GM12891 (cell line): Measurements from ENCODE around the gene MFSD2B.

Experiments
- DNase-seq: peaks from one replicate; pipeline ENCODE4 v3.0.0; 2011; ENCODE audit warnings: low spot score; ENCODE audit not compliant: insufficient read length
- FAIRE-seq: peaks from 2 replicates; lab custom pipeline; 2011; peaks lifted over from hg19 to GRCh38; lab: Jason Lieb, UNC
- PAX5 ChIP-seq: IDR thresholded peaks from 2 replicates; pipeline ENCODE4 v1.6.1; 2011; ENCODE audit warnings: low read length, moderate library complexity, mild to moderate bottlenecking; ENCODE audit not compliant: insufficient read depth, severe bottlenecking
- POLR2A ChIP-seq: IDR thresholded peaks from 2 replicates; pipeline ENCODE4 v1.6.1; 2011; ENCODE audit warnings: low read depth, low read length, control low read depth
- POLR2AphosphoS5 ChIP-seq: IDR thresholded peaks from 2 replicates; pipeline ENCODE4 v1.6.1; 2011; ENCODE audit warnings: low read depth, low read length, control low read depth
- POU2F2 ChIP-seq: IDR thresholded peaks from 2 replicates; pipeline ENCODE4 v1.6.1; 2011; ENCODE audit warnings: low read depth, mild to moderate bottlenecking, control low read depth, low read length, moderate library complexity
- SPI1 ChIP-seq: IDR thresholded peaks from 2 replicates; pipeline ENCODE4 v1.6.1; 2011; ENCODE audit warnings: low read depth, low read length, control low read depth
- TAF1 ChIP-seq: IDR thresholded peaks from 2 replicates; pipeline ENCODE4 v1.6.1; 2011; ENCODE audit warnings: low read depth, low read length, control low read depth

MFSD2B gene

DNA sequence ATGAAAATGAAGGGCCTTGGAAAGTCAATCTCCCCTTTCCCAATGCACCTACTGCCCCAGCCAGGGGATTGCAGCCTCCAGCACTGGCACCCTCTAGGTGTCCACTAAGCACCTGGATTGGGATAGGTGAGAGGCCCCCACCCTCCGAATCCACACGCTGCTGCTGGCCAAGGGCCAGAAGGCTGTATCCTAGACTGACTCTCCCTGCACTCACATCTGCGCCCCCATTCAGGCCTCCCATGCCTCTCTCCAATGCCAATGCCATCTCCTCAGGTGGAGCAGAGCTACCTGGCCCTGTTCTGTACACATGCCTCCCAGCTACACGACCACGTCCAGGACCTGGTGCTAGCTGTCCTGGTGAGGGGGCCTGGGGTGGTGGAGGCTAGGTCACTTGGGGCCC, 9.8 kb downstream of the MFSD2B start:
- TF ChIP-seq SPI1, result no peak
- TF ChIP-seq POLR2A, result no peak
- TF ChIP-seq TAF1, result no peak
- no peak for TF ChIP-seq POU2F2
- no peak for TF ChIP-seq PAX5
- no peak for TF ChIP-seq POLR2AphosphoS5
- DNase-seq, result no peak
- FAIRE-seq, result no peak

DNA sequence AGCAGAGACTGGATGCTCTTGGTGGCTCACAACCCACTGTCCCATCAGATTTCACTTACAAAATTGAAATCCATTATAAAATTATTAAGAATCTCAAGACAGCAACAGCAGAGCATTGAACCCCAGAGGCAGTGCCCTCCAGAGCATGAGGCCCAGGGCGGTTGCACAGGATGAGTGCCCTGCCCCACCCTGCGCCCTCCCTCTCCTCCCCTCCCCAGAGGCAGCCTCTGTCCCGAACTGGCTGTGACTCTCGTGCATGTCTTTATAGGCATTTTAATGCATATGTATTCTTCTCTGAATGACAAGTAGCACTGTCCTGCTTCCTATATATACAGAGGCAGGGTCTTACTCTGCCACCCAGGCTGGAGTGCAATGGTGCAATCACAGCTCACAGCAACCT, 10.4 kb downstream of the MFSD2B start:
- FAIRE-seq, result no peak

DNA sequence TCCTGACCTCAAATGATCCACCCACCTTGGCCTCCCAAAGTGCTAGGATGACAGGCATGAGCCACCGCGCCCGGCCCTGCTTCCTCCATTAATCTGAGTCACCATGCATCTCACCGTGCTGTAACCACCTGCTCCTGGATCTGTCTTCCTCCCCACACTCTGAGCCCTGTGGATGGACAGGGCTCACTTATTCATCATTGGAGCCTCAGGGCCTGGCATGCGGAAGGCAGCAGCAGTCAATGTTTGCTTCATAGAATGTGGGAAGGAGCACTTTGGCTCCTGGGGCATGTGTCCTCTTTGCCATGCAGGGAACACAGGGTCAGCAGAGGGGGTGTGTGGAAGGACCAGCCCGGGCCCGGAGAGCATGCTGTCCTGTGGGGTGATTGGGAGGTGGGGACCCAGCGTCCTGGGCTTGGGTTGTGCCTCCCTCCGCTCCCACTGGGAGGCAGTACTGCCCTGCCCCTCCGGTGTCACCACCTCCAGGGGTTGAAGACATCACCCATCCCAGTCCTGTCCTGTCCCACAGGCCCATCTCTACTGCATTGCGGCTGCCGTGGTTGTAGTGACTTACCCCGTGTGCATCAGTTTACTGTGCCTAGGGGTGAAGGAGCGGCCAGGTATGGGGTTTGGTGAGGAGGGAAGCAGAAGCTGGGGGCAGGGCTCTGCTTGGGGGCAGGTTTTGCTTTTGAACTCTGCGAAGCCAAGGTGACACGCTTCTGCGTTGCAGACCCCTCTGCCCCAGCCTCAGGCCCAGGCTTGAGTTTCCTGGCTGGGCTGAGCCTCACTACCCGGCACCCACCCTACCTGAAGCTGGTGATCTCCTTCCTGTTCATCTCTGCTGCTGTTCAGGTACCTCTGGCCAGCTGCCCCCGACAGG, 11.5 kb downstream of the MFSD2B start:
- FAIRE-seq (no peak), DNase-seq (peak; percentile 62)
- TF ChIP-seq POLR2AphosphoS5, result no peak
- TF ChIP-seq PAX5, result no peak
- no peak for TF ChIP-seq TAF1
- no peak for TF ChIP-seq POLR2A
- TF ChIP-seq SPI1, result no peak

More for the DNA sequence above, 10.4 kb downstream of the MFSD2B start:
- TF ChIP-seq PAX5 (no peak), TAF1 (no peak), POLR2A (no peak), POU2F2 (no peak), SPI1 (no peak), POLR2AphosphoS5 (no peak)
- no peak for DNase-seq

DNA sequence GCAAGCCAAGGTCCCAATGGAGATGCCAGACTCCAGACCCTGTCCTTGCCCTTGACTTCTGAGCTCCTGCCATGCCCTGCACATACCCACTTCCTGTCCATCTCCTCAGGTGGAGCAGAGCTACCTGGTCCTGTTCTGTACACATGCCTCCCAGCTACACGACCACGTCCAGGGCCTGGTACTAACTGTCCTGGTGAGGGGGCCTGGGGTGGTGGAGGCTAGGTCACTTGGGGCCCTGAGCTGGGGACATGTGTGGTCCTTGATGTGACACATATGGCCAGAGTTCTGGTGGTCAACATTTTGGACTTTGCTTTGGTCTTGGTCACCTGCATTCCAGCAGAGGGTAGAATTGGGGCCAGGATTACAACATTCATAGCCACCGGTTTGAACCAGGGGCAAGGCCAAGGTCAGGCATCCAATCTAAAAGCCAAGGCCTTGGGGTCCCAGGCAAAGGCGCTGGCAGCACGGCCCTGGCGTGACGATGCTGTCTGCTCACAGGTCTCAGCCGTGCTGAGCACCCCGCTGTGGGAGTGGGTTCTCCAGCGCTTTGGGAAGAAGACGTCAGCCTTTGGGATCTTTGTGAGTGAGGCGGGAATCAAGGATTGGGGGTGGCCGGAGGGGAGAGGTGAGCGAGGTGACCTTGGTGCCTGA, 12.6 kb downstream of the MFSD2B start:
- no peak for FAIRE-seq
- TF ChIP-seq POLR2A (no peak), TAF1 (no peak)
- no peak for DNase-seq

DNA sequence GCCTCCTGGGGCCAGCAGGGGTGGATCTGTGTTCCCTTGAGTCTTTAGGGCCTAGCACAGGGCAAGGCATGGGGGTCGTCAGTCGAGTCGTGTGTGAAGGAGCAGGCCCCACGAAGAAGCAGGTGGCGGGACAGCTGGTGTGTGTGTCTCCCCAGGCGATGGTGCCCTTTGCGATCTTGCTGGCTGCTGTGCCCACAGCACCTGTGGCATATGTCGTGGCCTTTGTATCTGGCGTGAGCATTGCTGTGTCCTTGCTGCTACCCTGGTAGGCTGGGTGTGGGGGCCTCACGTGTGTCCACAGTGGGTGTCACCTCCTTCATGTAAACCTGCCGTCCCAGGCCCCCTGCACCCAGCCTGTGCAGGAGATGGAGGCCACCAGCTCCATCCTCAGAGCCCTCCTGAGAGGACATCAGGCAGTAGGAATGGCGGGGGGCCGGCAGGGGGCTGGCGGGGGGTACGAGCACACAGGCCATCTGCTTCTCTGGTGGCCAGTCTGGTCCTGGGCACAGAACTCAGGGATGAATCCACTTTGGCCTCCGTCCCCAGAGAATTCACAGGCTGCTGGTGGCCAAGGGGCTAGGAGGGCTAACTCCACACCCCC, 13.2 kb downstream of the MFSD2B start:
- FAIRE-seq (no peak), DNase-seq (no peak)
- no peak for TF ChIP-seq PAX5

DNA sequence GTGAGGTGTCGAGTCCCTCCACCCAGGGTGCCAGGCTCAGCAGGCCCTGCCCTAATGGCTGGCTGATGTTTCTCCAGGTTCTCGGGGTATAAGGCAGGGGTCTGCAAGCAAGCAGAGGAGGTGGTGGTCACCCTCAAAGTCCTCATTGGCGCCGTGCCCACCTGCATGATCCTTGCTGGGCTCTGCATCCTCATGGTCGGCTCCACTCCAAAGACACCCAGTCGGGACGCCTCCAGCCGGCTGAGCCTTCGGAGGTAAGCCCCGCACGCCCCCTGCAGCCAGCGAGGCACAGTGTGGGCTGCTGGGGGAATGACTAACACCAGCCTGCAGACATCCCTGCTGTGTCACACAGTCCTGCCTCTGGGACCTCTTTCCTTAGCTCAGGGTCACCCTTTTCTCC, 14.1 kb downstream of the MFSD2B start:
- DNase-seq (no peak), FAIRE-seq (no peak)
- no peak for TF ChIP-seq TAF1
- TF ChIP-seq POU2F2, result no peak
- TF ChIP-seq SPI1, result no peak
- TF ChIP-seq POLR2A, result no peak
- no peak for TF ChIP-seq POLR2AphosphoS5
- no peak for TF ChIP-seq PAX5

DNA sequence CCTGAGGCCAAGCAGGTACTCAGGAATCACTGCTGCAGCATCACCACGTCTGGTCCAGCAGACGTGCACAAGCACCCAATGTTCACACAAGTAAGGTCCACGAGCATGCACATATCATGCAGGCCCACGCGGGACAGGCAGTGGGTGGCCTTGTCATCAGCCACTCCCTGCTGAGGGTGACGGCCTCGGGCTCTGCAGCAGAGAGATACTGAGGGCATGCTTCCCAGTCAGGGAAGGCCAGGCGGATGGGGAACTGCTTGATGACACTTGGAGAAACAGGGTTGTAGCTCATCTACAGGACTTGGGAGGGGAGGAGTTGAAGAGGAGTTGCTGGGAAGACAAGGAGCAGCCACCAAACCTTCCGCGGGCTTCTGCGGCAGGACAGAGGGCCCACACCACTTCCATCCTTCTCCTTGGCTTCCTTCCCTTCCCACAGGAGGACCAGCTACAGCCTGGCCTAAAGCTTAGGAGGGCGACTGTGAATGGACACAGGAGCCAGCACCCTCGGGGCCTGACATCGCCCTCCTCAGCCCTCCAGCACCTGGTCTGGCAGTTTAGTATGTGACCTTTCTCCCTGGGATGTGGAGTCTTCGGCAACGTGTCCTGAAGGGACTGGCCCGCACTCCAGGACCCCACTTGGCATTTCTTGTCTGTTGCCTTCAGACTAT, 15.2 kb downstream of the MFSD2B start:
- FAIRE-seq (no peak), DNase-seq (no peak)
- no peak for TF ChIP-seq POU2F2
- TF ChIP-seq POLR2AphosphoS5, result no peak
- no peak for TF ChIP-seq SPI1
- no peak for TF ChIP-seq TAF1
- no peak for TF ChIP-seq POLR2A
- no peak for TF ChIP-seq PAX5

DNA sequence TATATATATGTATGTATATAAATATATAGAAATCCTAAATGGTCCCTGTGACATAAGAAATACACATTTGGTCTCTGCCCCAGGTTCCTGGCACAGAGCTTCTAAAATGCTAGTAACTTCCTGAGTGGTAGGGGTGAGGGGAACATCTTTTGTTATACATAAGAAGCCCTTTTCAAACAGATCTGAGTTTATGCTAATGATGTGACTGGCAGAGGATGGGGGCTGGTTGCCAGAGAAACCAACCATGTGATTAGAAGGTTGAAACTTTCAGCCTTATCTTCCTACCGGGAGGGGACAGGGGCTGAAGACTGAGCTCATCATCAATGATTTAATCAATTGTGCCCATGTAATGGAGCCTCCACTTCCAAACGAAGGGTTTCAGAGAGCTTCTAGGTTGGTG, 16.3 kb downstream of the MFSD2B start:
- TF ChIP-seq PAX5, result no peak
- no peak for TF ChIP-seq POLR2AphosphoS5
- TF ChIP-seq SPI1, result no peak
- TF ChIP-seq POLR2A, result no peak
- TF ChIP-seq POU2F2, result no peak
- no peak for TF ChIP-seq TAF1
- DNase-seq, result no peak
- FAIRE-seq, result no peak

DNA sequence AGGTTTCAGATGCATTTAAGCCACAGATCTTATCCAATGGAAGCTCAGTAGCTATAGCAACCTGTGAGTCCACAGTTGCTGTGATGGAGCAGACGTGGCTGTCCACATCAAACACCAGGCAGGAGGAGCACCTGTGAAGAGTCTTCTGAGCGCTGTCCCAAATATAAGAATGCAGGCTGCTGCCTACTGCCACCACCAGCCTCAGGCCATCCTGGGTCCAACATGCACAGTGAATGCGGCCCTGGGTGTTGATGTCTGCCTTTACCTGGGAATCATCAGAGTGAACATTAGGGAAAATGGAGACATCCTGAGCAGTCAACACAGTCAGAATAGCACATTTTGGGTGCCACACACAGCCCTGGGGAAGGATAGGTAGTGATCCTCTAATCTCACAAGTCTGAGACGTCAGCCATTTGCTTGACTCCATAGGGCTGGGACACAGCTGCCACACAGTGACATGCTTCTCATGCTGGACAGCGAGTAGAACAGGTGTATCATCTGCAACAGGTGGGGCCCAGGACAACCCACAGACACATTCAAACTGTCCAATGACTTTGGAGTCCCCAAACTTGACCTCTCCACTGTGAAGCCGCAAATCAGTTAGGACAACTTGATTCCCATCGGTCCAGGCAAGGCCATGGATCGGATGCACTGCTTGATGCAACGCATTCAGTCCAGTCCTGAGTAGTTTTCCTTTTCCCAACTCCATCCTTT, 29.1 kb downstream of the MFSD2B start:
- no peak for DNase-seq
- TF ChIP-seq SPI1, result no peak
- TF ChIP-seq PAX5, result no peak
- no peak for TF ChIP-seq POU2F2
- no peak for TF ChIP-seq POLR2A
- TF ChIP-seq POLR2AphosphoS5, result no peak
- no peak for TF ChIP-seq TAF1
- no peak for FAIRE-seq
